Panc1 (cell line): Measurements from ENCODE around the gene GJB2.

Experiments
- REST ChIP-seq, 2 experiments: IDR thresholded peaks; 2 replicates each; pipeline ENCODE4 v1.6.1; 2011 to 2012; ENCODE audit warnings: low read depth in 2 of 2, control low read depth in 1 of 2, low read length in 1 of 2, mild to moderate bottlenecking in 1 of 2, moderate library complexity in 1 of 2; ENCODE audit not compliant: insufficient read depth in 1 of 2
- TF ChIP-seq, protein P1 (sequence below): fragments of 450-650 bp; IDR thresholded peaks from 2 replicates; pipeline ENCODE4 v1.5.1; 2017; ENCODE audit warnings: mild to moderate bottlenecking

DNA sequence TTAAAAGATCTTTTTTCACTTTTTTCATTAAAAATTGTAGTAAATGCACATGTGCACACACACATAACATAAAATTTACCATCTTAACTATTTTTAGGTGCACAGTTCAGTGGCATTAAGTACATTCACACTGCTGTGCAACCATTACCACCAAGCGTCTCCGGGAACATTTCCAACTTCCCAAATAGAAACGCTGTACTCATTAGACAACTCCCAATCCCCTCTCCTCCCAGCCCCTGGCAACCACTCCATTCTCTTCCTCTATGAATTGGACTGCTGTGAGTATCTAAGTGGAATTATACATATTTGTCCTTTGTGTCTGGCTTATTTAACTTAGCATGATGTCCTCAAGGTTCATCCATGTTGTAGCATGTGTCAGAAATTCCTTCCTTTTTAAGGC is 11.6 kb downstream of the GJB2 start:
- TF ChIP-seq, protein P1, sequence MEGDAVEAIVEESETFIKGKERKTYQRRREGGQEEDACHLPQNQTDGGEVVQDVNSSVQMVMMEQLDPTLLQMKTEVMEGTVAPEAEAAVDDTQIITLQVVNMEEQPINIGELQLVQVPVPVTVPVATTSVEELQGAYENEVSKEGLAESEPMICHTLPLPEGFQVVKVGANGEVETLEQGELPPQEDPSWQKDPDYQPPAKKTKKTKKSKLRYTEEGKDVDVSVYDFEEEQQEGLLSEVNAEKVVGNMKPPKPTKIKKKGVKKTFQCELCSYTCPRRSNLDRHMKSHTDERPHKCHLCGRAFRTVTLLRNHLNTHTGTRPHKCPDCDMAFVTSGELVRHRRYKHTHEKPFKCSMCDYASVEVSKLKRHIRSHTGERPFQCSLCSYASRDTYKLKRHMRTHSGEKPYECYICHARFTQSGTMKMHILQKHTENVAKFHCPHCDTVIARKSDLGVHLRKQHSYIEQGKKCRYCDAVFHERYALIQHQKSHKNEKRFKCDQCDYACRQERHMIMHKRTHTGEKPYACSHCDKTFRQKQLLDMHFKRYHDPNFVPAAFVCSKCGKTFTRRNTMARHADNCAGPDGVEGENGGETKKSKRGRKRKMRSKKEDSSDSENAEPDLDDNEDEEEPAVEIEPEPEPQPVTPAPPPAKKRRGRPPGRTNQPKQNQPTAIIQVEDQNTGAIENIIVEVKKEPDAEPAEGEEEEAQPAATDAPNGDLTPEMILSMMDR, result no peak
- no peak for TF ChIP-seq REST (IDR thresholded peaks at IDR 0.05; ENCODE audit: insufficient read depth in 1 of 2, low read depth in 2 of 2, low read length in 1 of 2)
